Right atrium auricular region (tissue), 2 donors: Measurements from ENCODE around the gene NAA11. TPM values are rescaled to one million over a fixed set of nuclear protein-coding genes. Genes with fewer than 3 reads are reported as not detected.

Experiments
- DNase-seq: peaks from one replicate; pipeline ENCODE4 v3.0.0-alpha.2; 2019; ENCODE audit warnings: low spot score
- H3K27ac ChIP-seq, 2 donors: fragments of 200-600 bp; sonication (generic); 1 replicate in 1 of 2; 2 replicates in 1 of 2; pipeline ENCODE4 v1.5.1; 2016 to 2019
- H3K27me3 ChIP-seq, 2 donors: fragments of 200-600 bp; sonication (generic); one replicate each; pipeline versions ENCODE4 v1.5.1 to v1.6.0; 2017 to 2019
- H3K36me3 ChIP-seq: fragments of 200-600 bp; sonication (generic); one replicate; pipeline ENCODE4 v1.5.1; 2016
- H3K4me1 ChIP-seq, 2 donors: fragments of 200-600 bp; sonication (generic); one replicate each; pipeline versions ENCODE4 v1.5.1 to v1.6.0; 2017 to 2019
- H3K4me3 ChIP-seq, 2 donors: fragments of 200-600 bp; sonication (generic); 1 replicate in 1 of 2; 2 replicates in 1 of 2; pipeline ENCODE4 v1.5.1; 2017 to 2019; ENCODE audit warnings: mild to moderate bottlenecking in 1 of 2, moderate library complexity in 1 of 2
- H3K9me3 ChIP-seq, 2 donors: fragments of 200-600 bp; sonication (generic); one replicate each; pipeline ENCODE4 v1.5.1; 2019
- total RNA-seq, 2 donors: library from RNA; depleted of rRNA; stranded (reverse); fragments of >200 nt; gene quantifications; one replicate each; pipeline ENCODE4 v1.1.0, GENCODE V29; 2016
- TF ChIP-seq, protein P1 (sequence below), 2 donors: fragments of 200-600 bp; sonication (generic); IDR thresholded peaks; one replicate each; pipeline ENCODE4 v1.5.1; 2019; ENCODE audit warnings: antibody characterized with exemption in 2 of 2

Gene NAA11
- total RNA-seq, 2 donors from 2014 or later = not detected

- no peaks in the 10 kb centered on the region for H3K27me3 ChIP-seq
- H3K4me1 ChIP-seq = no peaks in the 10 kb centered on the region
- H3K4me3 ChIP-seq = no peak overlapping the region
- H3K36me3 ChIP-seq = no peaks in the 10 kb centered on the region
- TF ChIP-seq, protein P1, sequence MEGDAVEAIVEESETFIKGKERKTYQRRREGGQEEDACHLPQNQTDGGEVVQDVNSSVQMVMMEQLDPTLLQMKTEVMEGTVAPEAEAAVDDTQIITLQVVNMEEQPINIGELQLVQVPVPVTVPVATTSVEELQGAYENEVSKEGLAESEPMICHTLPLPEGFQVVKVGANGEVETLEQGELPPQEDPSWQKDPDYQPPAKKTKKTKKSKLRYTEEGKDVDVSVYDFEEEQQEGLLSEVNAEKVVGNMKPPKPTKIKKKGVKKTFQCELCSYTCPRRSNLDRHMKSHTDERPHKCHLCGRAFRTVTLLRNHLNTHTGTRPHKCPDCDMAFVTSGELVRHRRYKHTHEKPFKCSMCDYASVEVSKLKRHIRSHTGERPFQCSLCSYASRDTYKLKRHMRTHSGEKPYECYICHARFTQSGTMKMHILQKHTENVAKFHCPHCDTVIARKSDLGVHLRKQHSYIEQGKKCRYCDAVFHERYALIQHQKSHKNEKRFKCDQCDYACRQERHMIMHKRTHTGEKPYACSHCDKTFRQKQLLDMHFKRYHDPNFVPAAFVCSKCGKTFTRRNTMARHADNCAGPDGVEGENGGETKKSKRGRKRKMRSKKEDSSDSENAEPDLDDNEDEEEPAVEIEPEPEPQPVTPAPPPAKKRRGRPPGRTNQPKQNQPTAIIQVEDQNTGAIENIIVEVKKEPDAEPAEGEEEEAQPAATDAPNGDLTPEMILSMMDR (IDR thresholded peaks at IDR 0.05) = no peak
- H3K27ac ChIP-seq = no peak overlapping the region
- H3K9me3 ChIP-seq = no peaks in the 10 kb centered on the region
- DNase-seq = no peak
Observed at GRCh38 chr4:79308971-79309370, 16.9 kb downstream of the NAA11 start.

- H3K27ac ChIP-seq = no peak overlapping the region
- no peaks in the 10 kb centered on the region for H3K27me3 ChIP-seq
- H3K4me3 ChIP-seq = no peak overlapping the region
- TF ChIP-seq, protein P1 (IDR thresholded peaks at IDR 0.05) = no peak
- DNase-seq = no peak
- H3K4me1 ChIP-seq = no peaks in the 10 kb centered on the region
- H3K9me3 ChIP-seq = no peaks in the 10 kb centered on the region
- no peaks in the 10 kb centered on the region for H3K36me3 ChIP-seq
Observed at GRCh38 chr4:79308137-79308536, 17.7 kb downstream of the NAA11 start.

DNA sequence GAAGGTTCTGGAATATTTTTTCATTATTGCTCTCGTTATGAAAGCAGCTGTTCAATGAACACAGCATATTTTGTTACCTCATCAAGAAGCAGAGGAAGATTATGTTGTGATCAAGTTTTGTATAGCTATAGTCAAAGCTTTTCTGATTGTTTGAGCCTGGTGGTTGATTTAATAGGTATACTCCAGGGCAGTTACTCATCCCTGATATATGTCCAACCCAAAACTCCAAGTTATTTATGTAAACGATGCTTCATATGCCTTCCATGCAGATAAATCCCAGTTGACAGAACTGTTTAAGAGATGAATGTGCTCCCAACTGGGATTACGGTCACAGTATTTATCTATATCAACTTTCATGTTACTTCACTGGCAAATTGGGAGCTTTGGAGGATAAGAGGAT is 19.1 kb downstream of the NAA11 start:
- no peak overlapping the region for H3K4me3 ChIP-seq
- TF ChIP-seq, protein P1 (IDR thresholded peaks at IDR 0.05) = no peak
- no peak for DNase-seq
- H3K27ac ChIP-seq = no peak overlapping the region
- no peaks in the 10 kb centered on the region for H3K36me3 ChIP-seq
- no peaks in the 10 kb centered on the region for H3K9me3 ChIP-seq
- H3K4me1 ChIP-seq = no peaks in the 10 kb centered on the region
- no peaks in the 10 kb centered on the region for H3K27me3 ChIP-seq

DNA sequence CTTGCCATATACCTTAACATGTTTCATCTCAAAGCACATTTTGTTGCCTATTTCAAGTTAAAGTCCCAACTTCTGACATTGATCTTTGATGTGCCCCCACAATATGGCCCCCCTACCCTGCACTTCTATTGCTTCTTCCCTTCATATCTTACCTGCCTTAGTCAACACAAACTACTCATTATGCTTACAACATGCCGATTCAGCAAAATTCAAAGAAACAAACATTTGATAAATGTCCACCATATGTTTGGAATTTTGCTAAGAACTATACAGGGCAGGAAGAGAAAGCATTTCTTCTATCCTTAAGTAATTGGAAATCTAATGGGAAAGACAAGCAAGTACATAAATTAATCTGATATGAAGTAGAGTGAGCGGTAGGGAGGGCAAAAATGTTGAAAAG is 25.6 kb downstream of the NAA11 start:
- no peak overlapping the region for H3K4me3 ChIP-seq
- no peaks in the 10 kb centered on the region for H3K4me1 ChIP-seq
- TF ChIP-seq, protein P1 (IDR thresholded peaks at IDR 0.05) = no peak
- no peak for DNase-seq
- H3K36me3 ChIP-seq = no peaks in the 10 kb centered on the region
- no peak overlapping the region for H3K27ac ChIP-seq
- H3K27me3 ChIP-seq = no peaks in the 10 kb centered on the region
- H3K9me3 ChIP-seq = no peaks in the 10 kb centered on the region

DNA sequence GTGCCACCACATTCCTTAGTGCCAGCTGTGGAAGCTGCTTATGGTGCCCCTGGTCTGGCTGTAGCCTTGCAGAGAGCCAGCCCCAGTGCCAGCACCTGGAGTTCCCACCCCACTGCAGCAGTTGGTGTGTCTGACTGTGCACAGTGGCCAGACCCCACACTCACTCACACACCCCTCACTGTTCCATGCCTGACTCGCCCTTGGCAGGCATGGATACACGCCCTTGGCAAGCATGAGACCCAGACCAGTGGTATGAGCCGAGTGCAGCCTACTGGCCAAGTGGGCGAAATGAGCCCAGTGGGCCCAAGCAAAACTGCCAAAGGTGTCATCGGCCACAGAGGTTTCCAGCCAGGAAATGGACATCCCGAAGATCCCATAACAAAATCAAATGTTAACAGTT is 27.4 kb downstream of the NAA11 start:
- Histone ChIP-seq H3K4me1 (no peaks in the 10 kb centered on the region), H3K27me3 (no peaks in the 10 kb centered on the region)
- DNase-seq = no peak

DNA sequence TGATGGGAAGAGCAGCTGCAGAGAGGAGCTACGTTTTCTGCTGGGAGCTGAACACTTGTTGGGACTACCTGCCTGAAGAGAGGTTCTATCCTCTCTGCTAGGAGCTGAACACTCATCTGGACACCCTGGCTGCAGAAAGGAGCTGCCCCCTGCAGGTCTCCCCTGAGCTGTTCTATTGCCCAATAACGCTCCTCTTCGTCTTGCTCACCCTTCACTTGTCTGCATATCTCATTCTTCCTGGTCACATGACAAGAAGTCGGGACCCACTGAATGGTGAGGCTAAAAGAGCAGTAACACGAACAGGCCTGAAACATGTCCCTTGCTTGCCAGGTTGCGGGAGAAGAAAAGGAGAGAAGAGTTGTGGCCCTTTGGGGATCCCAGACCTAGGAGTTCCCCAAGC is 27.8 kb downstream of the NAA11 start:
- no peaks in the 10 kb centered on the region for H3K9me3 ChIP-seq
- H3K36me3 ChIP-seq = no peaks in the 10 kb centered on the region
- TF ChIP-seq, protein P1 (IDR thresholded peaks at IDR 0.05) = no peak
- H3K4me3 ChIP-seq = no peak overlapping the region
- DNase-seq = no peak
- no peaks in the 10 kb centered on the region for H3K4me1 ChIP-seq
- no peak overlapping the region for H3K27ac ChIP-seq
- no peaks in the 10 kb centered on the region for H3K27me3 ChIP-seq

More for the DNA sequence above, 27.4 kb downstream of the NAA11 start:
- Histone ChIP-seq H3K9me3 (no peaks in the 10 kb centered on the region), H3K4me3 (no peak overlapping the region), H3K36me3 (no peaks in the 10 kb centered on the region), H3K27ac (no peak overlapping the region)
- TF ChIP-seq, protein P1 (IDR thresholded peaks at IDR 0.05) = no peak
